ENCODE data around the gene CACNA1B. TPM values are rescaled to one million over a fixed set of nuclear protein-coding genes. Genes with fewer than 3 reads are reported as not detected.

Gene CACNA1B
- total and polyA plus RNA-seq, 10 donors: under 0.01 to 0.09 (median 0.04) TPM; not detected in 4

GRCh38 chr9:138047469-138048040 lies 170.0 kb downstream of the CACNA1B start:
- DNase-seq: no peak
- TF ChIP-seq CTCF (IDR thresholded peaks at IDR 0.05 in 8 of 11, conservative IDR thresholded peaks at IDR 0.05 in 3 of 11) (no peak), POLR2AphosphoS5 (IDR thresholded peaks at IDR 0.05) (no peak), POLR2A (IDR thresholded peaks at IDR 0.05) (no peak)
- intact Hi-C loops (cut with DNase I; ENCODE audit: low total_unique reads): no loop called here
- 83 to 93% (median 85%) methylated on average over 8 of the region's 8 CpGs for WGBS, 5 donors
- Histone ChIP-seq H3K27ac (no peak overlapping the region), H3K4me1 (no peaks in the 10 kb centered on the region), H3K36me3 (no peaks in the 10 kb centered on the region), H3K9me3 (no peaks in the 10 kb centered on the region), H3K4me3 (no peak overlapping the region), H3K27me3 (replicated peaks in 1 of 7) (peaks cover 0 to 65% (median 4%) of the 10 kb centered on the region in 7 donors)

- TF ChIP-seq CTCF (IDR thresholded peaks at IDR 0.05 in 8 of 11, conservative IDR thresholded peaks at IDR 0.05 in 3 of 11): no peak
- TF ChIP-seq POLR2A (IDR thresholded peaks at IDR 0.05): no peak
- no peak for TF ChIP-seq POLR2AphosphoS5 (IDR thresholded peaks at IDR 0.05)
- Histone ChIP-seq H3K4me1 (no peaks in the 10 kb centered on the region), H3K4me3 (no peak overlapping the region), H3K9me3 (no peaks in the 10 kb centered on the region), H3K36me3 (no peaks in the 10 kb centered on the region), H3K27me3 (replicated peaks in 1 of 7) (peaks cover 0 to 69% (median 4%) of the 10 kb centered on the region in 7 donors), H3K27ac (no peak overlapping the region)
- 78 to 89% (median 86%) methylated on average over 4 to 7 of the region's 7 CpGs for WGBS, 5 donors
- intact Hi-C loops (cut with DNase I; ENCODE audit: low total_unique reads): no loop called here
- DNase-seq: no peak
These were observed 170.6 kb downstream of the CACNA1B start for GRCh38 chr9:138048184-138048583.

- peak; percentile 47 for DNase-seq
- Histone ChIP-seq H3K27ac (no peak overlapping the region), H3K4me1 (no peaks in the 10 kb centered on the region), H3K27me3 (replicated peaks in 1 of 7) (peaks cover 0 to 65% (median 4%) of the 10 kb centered on the region in 7 donors), H3K4me3 (no peak overlapping the region), H3K36me3 (no peaks in the 10 kb centered on the region), H3K9me3 (no peaks in the 10 kb centered on the region)
- WGBS, 5 donors: 75 to 87% (median 81%) methylated on average over 19 to 21 of the region's 21 CpGs
- intact Hi-C loops (cut with DNase I; ENCODE audit: low total_unique reads): no loop called here
- TF ChIP-seq POLR2A (IDR thresholded peaks at IDR 0.05) (no peak), POLR2AphosphoS5 (IDR thresholded peaks at IDR 0.05) (no peak), CTCF (IDR thresholded peaks at IDR 0.05 in 8 of 11, conservative IDR thresholded peaks at IDR 0.05 in 3 of 11) (no peak)
These were observed 171.7 kb downstream of the CACNA1B start for GRCh38 chr9:138049085-138049778.

- H3K4me3 ChIP-seq: no peak overlapping the region
- no peak overlapping the region for H3K27ac ChIP-seq
- no peaks in the 10 kb centered on the region for H3K4me1 ChIP-seq
- peaks cover 0 to 58% (median 4%) of the 10 kb centered on the region in 7 donors for H3K27me3 ChIP-seq (replicated peaks in 1 of 7)
- H3K36me3 ChIP-seq: no peaks in the 10 kb centered on the region
- no peaks in the 10 kb centered on the region for H3K9me3 ChIP-seq
- intact Hi-C loops (cut with DNase I; ENCODE audit: low total_unique reads): no loop called here
- 63 to 75% (median 66%) methylated on average over 24 of the region's 24 CpGs for WGBS, 5 donors
- peak; percentile 57 for DNase-seq
- TF ChIP-seq POLR2AphosphoS5 (IDR thresholded peaks at IDR 0.05) (no peak), POLR2A (IDR thresholded peaks at IDR 0.05) (no peak), CTCF (IDR thresholded peaks at IDR 0.05 in 8 of 11, conservative IDR thresholded peaks at IDR 0.05 in 3 of 11) (no peak)
These were observed 172.3 kb downstream of the CACNA1B start for GRCh38 chr9:138049779-138050471.

Measured in spleen (tissue), 11 donors.